ENCODE measurements around the gene TMEM250.
"Not testable (repeated sequence)": the region's sequence is repeated elsewhere in the genome, so short reads cannot be mapped to it uniquely, and the experiment has no call there.

The TMEM250 gene

DNA sequence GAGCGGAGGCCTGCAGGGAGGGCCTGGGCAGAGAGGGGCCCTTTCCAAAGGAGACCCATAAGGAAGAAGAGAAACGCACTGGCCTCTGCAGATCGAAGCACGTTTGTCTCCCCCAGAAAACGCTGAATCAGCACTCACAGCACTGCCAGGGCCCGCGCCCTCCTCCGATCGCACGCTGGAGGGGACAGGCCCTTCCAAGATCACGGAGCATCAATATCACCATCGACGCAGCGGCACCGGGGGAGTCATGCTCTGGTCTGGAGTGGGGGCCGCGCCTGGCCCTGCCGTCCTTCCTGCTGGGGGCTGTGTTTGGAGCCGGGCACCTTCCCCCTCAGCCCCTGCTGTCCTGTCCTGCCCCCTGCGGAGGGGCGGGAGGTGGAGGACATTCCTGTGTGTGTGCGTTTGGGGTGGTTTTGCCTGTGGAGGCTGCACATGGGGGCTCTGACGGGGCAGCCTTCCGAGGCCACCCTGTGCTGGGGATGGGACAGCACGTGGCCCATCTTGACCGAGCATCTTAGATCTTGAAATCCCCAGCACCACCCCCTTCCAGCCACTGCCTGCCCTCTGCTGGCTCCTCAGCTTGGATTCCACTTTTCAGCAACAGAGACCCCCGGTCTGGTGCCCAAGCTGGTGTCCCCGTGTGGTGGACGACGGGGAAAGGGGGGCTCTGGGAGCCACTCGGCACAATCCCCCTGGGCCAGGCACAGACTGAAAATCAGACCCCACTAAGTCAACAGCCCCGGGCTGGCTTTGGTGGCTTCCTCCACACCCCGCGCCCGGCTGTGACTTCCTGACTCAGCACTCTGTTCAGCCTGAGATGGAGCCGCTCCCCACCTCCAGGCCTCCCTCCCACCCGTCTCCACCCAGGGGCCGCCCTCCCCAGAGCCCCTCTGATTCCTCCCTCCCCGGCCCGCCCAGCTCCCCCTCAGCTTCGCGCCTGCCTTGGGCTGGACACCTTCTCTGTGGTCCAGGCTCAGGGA is 8.3 kb downstream of the TMEM250 start:
- DNase-seq, result peak; percentile 36 to 53

DNA sequence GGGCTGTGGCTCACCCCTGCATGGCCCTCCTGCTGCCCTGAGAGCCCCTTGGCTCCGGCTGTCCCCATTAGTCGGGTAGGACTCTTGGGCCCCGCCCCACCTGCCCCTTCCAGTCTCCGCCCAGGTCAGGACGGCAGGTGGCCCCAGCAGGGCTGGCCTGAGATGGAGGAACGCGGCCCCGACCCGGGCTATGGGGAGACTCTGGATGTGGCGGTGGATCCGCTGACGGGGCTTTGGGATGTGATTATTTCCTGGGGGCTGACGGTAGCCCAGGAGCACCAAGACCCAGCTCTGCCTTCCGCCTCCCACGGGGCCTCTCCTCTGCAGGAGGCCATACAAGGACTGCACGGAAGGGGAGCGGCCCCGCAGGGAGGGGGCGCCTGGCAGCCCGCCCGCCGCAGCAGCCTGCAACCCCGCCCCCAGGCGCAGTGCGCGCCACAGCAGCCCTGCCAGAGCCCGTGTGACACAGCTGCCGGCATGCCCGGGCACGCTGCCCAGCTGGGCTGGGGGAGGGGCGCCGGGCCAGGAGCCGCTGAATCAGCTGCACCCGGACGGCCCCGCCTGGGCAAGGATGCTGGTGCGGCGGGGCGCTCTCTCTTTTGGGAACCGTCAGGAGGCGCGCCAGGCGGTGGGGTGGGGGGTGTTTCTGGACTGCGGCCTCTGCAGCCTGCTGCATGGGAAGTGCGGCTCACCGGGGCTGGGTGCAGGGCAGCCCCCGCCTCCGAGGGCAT is 9.2 kb downstream of the TMEM250 start:
- DNase-seq, result peak; percentile 93 to 94

DNA sequence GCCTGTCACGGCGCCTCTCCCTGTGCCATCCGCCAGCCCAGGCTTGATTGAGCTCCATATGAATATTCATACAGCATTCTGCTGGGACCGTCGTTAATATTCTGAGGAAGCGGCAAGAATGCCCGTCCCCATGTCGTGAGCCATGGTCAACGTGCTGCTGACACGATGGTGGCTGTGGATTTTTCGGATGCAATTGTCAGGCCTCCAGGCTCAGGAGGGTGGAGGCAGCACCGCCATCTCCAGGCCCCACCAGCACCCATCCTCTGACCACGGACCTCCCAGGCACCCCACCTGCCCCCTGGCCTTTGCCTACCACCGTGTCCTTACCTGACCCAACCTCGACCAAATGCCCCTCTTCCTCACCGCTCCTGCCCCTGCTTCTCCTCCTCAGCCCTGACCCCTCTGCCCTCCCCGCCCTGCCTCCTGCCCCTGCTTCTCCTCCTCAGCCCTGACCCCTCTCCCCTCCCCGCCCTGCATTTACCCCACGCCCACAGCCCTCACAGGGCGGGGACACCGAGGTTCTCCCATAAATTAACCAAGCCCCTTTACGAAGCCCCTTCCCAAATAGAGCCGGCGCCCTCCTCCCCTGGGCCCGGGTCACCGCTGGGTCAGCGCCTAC is 9.9 kb downstream of the TMEM250 start:
- no peak for DNase-seq

DNA sequence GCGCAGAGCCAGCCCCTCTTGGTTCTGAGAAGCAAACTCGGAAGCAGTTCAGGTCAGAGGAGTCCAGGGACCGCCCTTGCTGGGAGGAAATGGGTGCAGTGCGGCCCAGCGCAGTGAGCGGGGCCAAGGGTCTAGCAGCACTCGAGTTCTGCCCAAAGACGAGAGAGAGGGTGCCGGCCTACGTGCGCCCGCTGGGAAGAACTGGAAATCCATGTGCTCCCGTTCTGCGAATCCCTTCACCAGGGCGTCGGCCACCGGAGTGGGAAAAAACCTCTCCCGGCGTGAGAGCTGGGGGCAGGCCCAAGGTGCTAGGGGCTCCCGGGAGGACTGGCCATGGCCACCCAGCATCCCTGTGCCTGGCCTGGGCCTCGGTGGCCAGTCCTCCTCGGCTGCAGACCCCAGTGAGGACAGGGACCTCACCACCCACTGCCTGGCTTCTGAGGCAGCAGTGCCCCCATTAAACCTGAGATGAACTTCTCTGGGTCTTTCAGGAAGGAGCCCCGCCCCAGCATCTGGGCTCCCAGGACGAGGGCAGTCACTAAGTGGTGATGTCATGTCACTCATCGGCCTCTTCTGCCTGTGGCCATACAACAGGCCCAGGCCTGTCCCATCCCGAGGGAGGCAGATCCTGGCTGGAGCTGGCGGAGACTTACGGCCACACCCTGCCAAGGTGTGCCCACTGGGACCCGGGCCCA is 10.6 kb downstream of the TMEM250 start:
- no peak for DNase-seq

DNA sequence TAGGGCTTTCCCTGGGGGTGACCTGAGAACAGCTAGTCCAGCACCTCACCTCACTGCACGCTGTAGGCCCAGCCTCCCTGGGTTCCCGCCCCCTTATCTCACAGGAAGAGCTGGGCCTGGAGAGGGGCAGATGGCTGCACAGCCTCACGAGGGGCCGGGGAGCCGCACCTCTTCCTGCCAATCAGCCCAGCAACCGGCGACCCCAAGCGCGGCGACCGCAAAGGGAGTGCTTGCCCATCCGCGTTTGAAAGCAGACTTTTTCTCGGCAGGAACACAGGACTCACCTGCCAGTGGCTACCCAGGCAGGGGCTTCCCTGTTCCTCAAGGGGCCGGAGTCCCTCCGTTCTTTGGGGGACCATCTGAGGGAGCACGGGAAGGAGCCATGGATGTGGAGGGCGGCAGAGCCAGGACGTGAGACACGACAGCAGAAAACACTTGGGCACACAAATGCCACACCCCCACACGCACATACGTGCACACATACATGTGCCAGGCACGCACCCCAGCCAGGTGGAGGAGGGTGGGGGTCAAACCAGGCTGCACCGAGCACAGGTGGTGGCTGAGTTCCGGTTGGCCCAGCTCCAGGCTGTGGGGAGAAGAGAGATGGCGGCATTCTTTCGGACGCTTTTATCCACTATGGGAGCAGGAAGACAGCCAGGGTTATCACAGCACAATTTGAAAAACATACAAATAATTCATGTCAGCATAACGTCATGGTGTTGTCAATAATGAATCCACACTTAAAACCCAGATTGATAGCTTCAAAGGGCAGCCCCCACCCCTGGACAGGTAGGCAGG is 11.3 kb downstream of the TMEM250 start:
- DNase-seq, result peak; percentile 44 to 52

DNA sequence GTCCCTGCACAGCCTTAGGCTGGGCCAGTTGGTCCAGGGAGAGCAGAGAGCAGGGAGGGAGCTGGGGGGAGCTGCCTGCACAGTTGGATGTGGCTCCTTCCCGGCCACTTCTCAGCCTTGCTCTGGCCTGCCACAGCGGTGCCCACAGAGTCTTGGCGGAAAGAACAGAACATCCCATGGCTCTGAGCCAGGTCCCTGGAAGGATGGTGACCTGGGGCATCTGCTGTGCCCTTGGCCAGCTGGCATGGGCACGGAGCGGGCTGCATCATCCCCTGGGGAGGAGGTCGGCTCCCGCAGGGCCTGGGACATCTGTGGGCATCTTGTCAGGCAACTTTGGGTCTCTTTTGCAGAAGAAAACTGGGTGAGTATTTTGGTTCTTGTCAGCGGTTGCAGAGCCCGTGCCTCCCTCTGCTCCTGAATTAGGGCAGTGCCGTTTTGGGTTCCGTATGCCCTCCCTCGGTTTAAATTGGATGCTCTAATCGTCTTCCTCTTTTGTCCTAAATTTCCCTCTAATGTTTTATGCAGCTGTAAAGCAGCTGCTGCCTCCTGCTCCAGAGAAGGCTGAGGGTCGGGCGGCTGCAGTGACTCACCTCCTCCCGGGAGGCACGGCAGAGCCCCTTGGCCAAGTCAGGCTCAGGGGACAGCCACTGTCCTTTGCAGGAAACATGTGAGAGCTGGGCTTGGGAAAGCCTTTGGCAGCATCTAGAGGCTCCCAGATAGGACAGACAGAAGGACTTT is 13.1 kb downstream of the TMEM250 start:
- DNase-seq, result no peak

DNA sequence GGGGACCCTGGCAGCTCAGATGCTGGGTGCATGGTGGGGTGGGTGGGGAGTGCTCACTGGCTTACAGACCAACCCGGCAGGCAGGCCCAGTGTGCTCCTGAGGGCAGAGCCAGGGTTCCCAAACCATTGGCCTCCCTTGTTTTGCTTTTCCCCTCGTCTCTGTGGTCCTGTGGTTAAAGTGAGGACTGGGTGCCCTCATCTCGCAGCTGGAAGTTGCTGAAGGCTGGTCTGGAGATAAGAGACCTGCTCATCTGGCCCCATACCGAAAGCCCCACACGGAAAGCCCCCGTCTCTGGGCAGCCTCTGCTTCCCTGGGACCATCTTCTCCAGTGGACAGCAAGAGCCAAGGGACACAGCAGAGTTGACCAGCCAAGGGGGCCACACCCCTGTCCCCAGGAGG is 13.8 kb downstream of the TMEM250 start:
- no peak for DNase-seq

DNA sequence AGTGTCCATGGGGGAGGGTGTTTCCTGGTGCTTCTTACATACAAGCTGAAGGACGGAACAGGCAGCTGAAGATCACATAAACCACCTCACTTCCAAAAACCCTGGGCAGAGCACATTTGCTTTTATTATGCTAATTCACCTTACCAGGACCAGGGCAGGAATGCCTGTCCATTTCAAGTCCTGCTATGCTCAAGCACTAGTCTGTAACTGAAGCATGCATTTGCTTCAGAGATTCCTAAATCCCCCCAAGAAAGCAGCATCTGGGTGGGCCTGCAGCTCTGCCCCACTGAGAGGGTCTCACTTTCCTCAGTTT is 14.2 kb downstream of the TMEM250 start:
- DNase-seq, result no peak

DNA sequence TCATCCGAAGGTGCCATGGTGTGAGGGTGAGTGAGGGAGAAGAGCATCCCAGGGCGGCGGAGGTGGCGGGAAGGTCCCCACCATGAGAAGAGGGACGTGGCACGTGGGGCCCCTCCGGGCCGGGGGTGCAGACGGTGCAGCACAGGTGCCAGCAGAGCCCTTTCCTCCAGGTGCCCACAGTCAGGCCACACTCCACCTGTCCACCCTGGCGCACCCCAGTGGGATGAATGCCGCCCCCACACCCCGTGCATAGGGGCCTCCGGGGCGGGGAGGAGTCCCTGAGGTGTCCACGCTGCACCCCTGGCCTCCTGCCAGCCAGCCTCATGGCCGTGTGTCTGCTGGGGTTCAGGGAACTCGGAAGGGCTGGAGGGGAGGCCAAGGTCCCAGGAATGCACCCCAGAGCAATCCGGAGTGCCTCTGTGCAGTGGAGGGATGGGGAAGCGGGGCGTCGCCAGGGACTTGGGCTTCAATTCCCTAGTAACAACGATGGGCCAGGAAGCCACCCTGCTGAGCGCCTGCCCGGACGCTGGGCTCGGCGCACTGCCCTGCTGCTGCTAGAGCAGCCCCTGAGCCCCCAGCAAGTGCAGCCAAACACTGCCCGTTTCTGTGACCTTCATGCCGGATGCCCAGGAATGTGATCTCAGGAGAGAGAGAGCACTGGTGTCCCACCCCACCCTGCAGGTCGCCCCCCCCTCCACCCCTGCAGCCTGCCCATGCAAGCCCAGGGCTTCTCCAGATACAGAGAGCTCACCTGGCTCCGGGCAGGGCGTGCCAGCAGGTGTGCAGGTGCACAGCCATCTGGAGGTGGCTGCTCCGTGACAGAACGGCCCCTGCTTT is 14.8 kb downstream of the TMEM250 start:
- no peak for DNase-seq

DNA sequence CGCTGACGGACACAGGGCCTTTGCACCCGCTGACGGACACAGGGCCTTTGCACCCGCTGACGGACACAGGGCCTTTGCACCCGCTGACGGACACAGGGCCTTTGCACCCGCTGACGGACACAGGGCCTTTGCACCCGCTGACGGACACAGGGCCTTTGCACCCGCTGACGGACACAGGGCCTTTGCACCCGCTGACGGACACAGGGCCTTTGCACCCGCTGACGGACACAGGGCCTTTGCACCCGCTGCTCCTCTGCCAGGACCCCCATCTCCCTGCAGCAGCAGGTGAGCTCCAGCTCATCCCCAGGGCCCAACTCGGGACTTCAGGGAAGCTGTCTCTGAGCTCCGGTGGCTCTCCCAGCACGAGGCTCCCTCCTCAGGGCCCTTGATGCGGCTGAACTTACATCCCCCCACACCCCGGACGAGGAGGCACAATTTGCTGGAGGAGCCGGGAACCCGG is 17.0 kb downstream of the TMEM250 start:
- not testable (repeated sequence) for DNase-seq

DNA sequence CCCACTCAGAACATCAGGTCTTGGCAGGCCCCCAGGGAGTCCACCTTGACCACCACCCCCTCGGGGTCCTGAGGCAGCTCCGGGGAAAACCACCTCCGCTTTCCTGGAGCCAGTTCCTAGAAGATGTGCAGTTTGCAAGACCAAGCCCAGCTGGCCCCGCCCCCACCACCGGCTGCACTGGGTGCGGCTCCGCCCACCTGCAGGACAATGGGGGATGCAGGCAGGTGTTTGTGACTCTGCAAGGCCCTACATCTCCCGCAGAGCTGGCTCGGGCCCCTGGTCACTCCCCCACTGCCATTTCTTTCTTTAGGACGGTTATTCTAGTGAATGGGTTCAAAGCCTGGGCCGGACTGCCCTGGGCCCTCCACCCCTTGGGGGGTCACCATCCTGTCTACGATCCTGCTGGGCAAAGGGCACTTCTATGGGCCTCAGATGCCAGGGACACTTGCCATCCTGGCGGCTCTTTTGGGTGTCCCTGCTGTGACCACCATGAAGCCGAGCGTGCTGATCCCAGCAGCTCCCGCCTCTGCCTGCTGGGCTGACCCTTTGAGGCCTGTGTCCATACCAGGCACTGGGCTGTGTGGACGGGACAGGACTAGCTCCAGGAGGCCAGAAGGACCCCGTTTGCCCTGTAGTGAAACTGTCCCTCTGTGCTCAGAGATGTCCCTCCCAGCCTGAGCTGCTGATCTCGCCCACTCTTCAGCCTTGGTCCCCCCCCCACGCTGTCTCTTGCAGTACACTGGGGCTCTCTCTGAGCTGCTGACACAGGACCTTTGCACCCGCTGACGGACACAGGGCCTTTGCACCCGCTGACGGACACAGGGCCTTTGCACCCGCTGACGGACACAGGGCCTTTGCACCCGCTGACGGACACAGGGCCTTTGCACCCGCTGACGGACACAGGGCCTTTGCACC is 17.7 kb downstream of the TMEM250 start:
- DNase-seq, result no peak

DNA sequence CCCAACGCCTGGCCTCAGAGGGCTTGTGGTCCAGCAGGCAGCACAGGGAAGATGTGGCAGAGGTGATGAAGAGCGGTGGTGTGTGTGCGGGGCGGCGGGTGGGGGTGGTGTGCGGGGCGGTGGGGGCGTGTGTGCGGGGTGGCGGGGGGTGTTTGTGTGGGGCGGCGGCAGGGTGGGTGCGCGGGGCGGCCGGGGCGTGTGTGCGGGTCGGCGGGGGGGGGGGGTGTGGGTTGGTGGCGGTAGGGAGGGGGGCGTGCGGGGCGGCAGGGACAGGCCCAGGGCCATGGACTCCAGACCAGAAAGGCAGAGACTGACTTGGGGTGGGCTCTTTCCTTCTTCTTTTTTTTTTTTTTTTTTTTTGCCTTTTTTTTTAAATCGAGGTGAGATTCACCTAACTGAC is 19.1 kb downstream of the TMEM250 start:
- DNase-seq, result no peak

DNA sequence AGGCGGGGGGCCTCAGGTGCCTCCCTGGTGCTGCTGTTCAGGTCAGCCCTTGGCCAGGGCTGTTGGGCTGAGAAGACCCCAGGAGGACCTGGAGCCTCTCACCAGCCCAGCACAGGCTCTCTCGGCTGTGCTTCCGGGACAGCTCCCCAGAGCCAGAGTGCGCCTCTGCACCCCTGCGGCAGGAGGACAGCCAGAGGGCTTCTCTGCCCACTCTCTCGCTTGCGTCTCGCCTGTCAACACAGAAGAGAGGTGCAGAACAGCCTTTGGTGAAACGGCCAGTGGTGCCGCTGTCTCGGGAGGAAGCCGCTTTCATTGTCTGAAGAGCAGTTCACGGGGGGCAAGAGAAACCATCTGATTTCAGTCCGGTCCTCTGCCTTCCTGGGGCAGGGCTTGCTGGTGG is 19.8 kb downstream of the TMEM250 start:
- DNase-seq, result no peak

DNA sequence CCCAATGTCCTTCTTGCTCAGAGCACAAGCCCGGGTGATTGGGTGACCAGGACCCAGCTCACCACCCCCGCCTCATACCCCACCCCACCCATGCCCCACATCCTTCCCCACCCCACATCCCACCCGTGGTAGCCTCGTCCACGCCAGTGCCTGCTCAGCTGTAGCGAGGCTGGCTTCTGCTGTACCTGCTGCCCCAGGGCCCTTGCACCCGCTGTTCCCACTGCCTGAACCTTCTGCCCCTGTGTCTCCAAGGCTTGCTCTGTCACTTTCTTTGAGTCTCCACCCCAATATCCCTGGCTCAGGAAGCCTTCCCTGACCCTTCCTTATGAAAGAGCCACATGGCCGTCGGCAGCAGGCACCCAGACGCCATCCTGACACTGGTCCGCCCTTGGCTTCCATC is 20.5 kb downstream of the TMEM250 start:
- DNase-seq, result no peak

DNA sequence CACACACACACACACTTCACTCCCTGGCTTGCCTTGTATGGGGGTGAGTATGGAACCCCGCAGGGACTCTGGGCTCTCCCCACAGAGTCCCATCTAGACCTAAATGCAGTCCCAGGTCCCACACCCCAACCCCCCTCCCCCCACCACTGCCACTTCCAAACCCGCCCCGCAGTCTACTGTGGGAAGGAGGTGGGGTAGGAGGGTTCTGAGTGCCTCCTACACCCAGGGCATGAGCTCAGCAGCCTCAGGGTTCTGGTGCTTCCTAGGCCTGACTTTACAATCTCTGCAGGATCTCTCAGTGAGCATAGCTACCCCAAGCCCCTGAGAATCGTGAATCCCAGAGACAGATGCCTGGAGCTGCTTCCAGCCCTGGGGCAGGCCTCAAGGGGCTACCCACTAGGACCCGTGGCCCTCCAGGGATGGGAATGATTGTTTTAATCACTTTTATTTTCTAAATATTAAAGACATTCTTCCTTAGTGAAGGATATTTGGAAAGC is 22.1 kb downstream of the TMEM250 start:
- DNase-seq, result no peak

DNA sequence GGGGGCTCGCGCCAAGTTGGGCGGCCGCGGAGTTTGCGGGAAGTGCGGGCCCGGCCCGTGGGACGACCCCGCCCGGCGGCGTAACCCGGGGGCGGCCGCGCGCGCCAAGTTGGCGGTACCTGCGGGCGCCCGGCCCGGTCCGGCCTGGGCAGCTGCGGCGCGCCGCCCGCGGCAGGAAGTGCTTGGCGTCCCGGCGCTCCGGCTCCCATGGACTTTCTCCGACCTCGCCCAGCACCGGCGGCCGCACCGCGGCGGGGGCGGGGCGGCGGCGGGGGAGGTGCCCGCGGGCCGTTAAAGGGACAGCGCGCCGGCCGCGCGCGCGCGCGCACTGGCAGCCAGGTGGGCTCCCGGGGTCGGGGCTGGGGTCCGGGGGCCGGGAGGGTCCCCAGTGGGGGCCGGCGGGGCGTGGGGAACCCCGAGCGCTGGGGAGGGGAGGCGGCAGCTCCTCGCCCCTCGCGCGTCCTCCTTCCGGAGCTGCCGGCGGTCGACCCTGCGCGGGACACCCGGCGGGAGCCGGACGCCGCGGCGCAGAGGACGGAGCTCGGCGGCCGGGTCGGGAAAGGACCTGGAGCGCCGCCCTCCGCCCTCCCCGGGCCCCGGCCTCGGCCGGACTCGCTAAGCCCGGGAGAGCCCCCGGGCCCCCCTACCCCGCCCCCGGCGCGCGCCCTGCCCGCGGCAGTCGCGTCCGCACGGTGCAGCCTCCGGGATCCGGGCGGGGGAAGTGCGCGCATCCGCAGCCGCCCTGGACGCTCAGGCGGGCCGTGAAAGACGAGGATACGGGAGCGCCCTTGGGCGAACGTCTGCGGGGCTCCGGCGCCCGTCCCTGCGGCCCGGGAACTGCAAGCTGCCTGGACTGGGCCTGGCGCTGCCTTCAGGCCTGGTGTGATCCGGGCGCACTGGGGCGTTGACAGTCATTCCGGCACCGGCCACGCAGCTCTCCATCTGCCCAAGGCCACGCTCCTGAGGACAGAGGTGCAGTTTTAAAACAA is 23.3 kb downstream of the TMEM250 start, which contains the start of gene NACC2:
Gene NACC2 (minus strand): TSS at position 220 of the 989 bp plus-strand sequence. CDS start 44,768 bp downstream, outside the sequence.
- peak; percentile 41 to 47 for DNase-seq

Measured in activated CD4-positive, alpha-beta T cell treated with anti-CD3 and anti-CD28 coated beads, Interleukin-2, amount 50 U/mL, for 48 hours (primary cell).